HFFc6 (cell line): ENCODE data around the gene RAX2. TPM values are rescaled to one million over a fixed set of nuclear protein-coding genes. Genes with fewer than 3 reads are reported as not detected.

Source experiments
- DNase-seq: peaks from one replicate; pipeline ENCODE4 v3.0.0-alpha.2; 2018
- H3K27ac Mint-ChIP-seq: 2 replicates; pipeline ENCODE4 v1.8.0; 2020; ENCODE audit warnings: mild to moderate bottlenecking, mixed read lengths
- H3K27me3 Mint-ChIP-seq: 2 replicates; pipeline ENCODE4 v1.8.0; 2021; ENCODE audit warnings: mild to moderate bottlenecking, moderate library complexity, mixed read lengths; ENCODE audit not compliant: insufficient read depth
- H3K36me3 Mint-ChIP-seq: 2 replicates; pipeline ENCODE4 v1.8.0; 2021; ENCODE audit warnings: low read depth, mixed read lengths
- H3K4me1 Mint-ChIP-seq: 2 replicates; pipeline ENCODE4 v1.8.0; 2020; ENCODE audit warnings: low read depth, mixed read lengths
- H3K4me3 Mint-ChIP-seq: 2 replicates; pipeline ENCODE4 v1.8.0; 2020; ENCODE audit warnings: mild to moderate bottlenecking, moderate library complexity, mixed read lengths
- H3K9me3 Mint-ChIP-seq: 2 replicates; pipeline ENCODE4 v1.8.0; 2020; ENCODE audit warnings: mild to moderate bottlenecking, mixed read lengths
- CTCF ChIP-seq: fragments of 200-600 bp; sonication (generic); IDR thresholded peaks from 2 replicates; pipeline ENCODE4 v1.5.0; 2021; ENCODE audit warnings: antibody characterized with exemption, mild to moderate bottlenecking
- total RNA-seq, 6 experiments: library from RNA; stranded (reverse); fragmentation: NEBNext Ultra II Directional; extraction: Animal tissue kit (Norgen Biotek cat#: 25700); gene quantifications; 2 replicates in 1 of 6; 3 replicates in 5 of 6; pipeline ENCODE4 v1.2.3, GENCODE V29; 2021

Gene RAX2
- total RNA-seq, 6 experiments from 2014 or later: not detected

GRCh38 chr19:3809881-3810707, 38.1 kb upstream of the RAX2 start:
- H3K36me3 Mint-ChIP-seq: no peaks in the 10 kb centered on the region
- H3K27ac Mint-ChIP-seq: no peak overlapping the region
- no peak for TF ChIP-seq CTCF
- no peak for DNase-seq
- peaks cover 11% of the 10 kb centered on the region for H3K9me3 Mint-ChIP-seq
- peaks cover 10% of the 10 kb centered on the region for H3K27me3 Mint-ChIP-seq
- H3K4me1 Mint-ChIP-seq: no peaks in the 10 kb centered on the region
- no peak overlapping the region for H3K4me3 Mint-ChIP-seq

- no peaks in the 10 kb centered on the region for H3K4me1 Mint-ChIP-seq
- H3K27me3 Mint-ChIP-seq: peaks cover 7% of the 10 kb centered on the region
- H3K4me3 Mint-ChIP-seq: no peak overlapping the region
- no peak overlapping the region for H3K27ac Mint-ChIP-seq
- H3K9me3 Mint-ChIP-seq: peaks cover 11% of the 10 kb centered on the region
- TF ChIP-seq CTCF: no peak
- DNase-seq: no peak
- H3K36me3 Mint-ChIP-seq: no peaks in the 10 kb centered on the region
Observed at GRCh38 chr19:3808420-3809143, 36.6 kb upstream of the RAX2 start.

GRCh38 chr19:3807574-3808354, 35.7 kb upstream of the RAX2 start:
- no peak for TF ChIP-seq CTCF
- no peak for DNase-seq
- Mint-ChIP-seq H3K9me3 (peaks cover 11% of the 10 kb centered on the region), H3K4me3 (no peak overlapping the region), H3K27ac (no peak overlapping the region), H3K4me1 (no peaks in the 10 kb centered on the region), H3K36me3 (no peaks in the 10 kb centered on the region), H3K27me3 (peaks cover 7% of the 10 kb centered on the region)

- no peak for DNase-seq
- Mint-ChIP-seq H3K4me1 (no peaks in the 10 kb centered on the region), H3K36me3 (no peaks in the 10 kb centered on the region), H3K27me3 (peaks cover 12% of the 10 kb centered on the region), H3K27ac (no peak overlapping the region), H3K4me3 (no peak overlapping the region), H3K9me3 (peaks cover 11% of the 10 kb centered on the region)
- TF ChIP-seq CTCF: no peak
Observed at GRCh38 chr19:3807131-3807480, 35.1 kb upstream of the RAX2 start.

GRCh38 chr19:3805859-3806258, 33.8 kb upstream of the RAX2 start:
- no peak for DNase-seq
- no peak overlapping the region for H3K27ac Mint-ChIP-seq
- H3K4me3 Mint-ChIP-seq: no peak overlapping the region
- H3K27me3 Mint-ChIP-seq: peaks cover 15% of the 10 kb centered on the region
- H3K4me1 Mint-ChIP-seq: no peaks in the 10 kb centered on the region
- H3K36me3 Mint-ChIP-seq: no peaks in the 10 kb centered on the region
- peaks cover 11% of the 10 kb centered on the region for H3K9me3 Mint-ChIP-seq
- no peak for TF ChIP-seq CTCF
